ENCODE results near the gene ERP44. TPM values are rescaled to one million over a fixed set of nuclear protein-coding genes. Genes with fewer than 3 reads are reported as not detected.

The ERP44 gene
- total and polyA plus RNA-seq, 2 donors (not counting 3 experiments of a cell fraction or from before 2014, with no cell fraction given): 9.9 to 21.4 TPM

DNA sequence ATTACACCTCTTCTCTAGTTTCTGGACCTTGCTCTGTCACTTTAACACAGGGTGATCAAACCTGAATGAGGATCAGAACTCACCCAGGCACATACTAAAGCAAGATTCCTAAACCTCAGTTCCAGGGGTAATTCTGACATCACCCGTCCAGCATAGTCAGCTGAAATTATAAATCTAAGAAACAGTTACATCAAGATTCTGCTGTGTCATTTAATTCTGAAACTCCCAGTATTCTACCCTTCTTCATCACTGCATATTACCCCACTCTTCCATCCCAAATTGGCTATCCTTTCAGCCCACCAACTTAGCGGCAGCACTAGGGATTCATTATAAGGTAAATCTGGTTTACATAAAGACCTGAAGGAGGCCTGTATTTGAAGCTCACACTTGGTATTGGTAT lies 128.3 kb downstream of the ERP44 start:
- no peaks in the 10 kb centered on the region for H3K79me2 ChIP-seq (ENCODE audit: control insufficient read depth, insufficient read depth, low read length)
- H3K27me3 ChIP-seq (ENCODE audit: control insufficient read depth in 2 of 2, insufficient read depth in 2 of 2, low read length in 2 of 2): no peaks in the 10 kb centered on the region
- intact Hi-C loops (cut with micrococcal nuclease) (no loop called here), dilution Hi-C loops (cut with MboI; ENCODE audit: extremely low pct_ligation_motif_present, low sequenced_read_pairs) (no loop called here)
- no peak overlapping the region for H3K4me3 ChIP-seq (replicated peaks in 1 of 3; ENCODE audit: insufficient read depth in 1 of 3, low read depth in 1 of 3, low read length in 3 of 3)
- H2AFZ ChIP-seq (ENCODE audit: low read depth, low read length): no peak overlapping the region
- TF ChIP-seq POLR2AphosphoS5 (IDR thresholded peaks at IDR 0.05; ENCODE audit: insufficient read depth, low read depth, low read length) (no peak), FOS (IDR thresholded peaks at IDR 0.05; ENCODE audit: borderline replicate concordance, insufficient read depth, low read length) (no peak), POLR2A (IDR thresholded peaks at IDR 0.05; ENCODE audit: low read depth, low read length) (no peak), EZH2 (IDR thresholded peaks at IDR 0.05; ENCODE audit: borderline replicate concordance, low read depth, low read length, severe bottlenecking) (no peak), MYC (IDR thresholded peaks at IDR 0.05; ENCODE audit: low read depth, low read length) (no peak), GATA2 (IDR thresholded peaks at IDR 0.05; ENCODE audit: insufficient read depth, insufficient read length, low read depth, low read length) (no peak), CTCF (IDR thresholded peaks at IDR 0.05; ENCODE audit: extremely low read depth in 1 of 2, insufficient read depth in 1 of 2, low read depth in 1 of 2, low read length in 2 of 2) (no peak), MAX (IDR thresholded peaks at IDR 0.05; ENCODE audit: insufficient read depth, insufficient read length) (no peak), JUN (IDR thresholded peaks at IDR 0.05; ENCODE audit: borderline replicate concordance, insufficient read depth, insufficient read length, low read depth) (no peak)
- no peak overlapping the region for H3K4me2 ChIP-seq (ENCODE audit: insufficient read depth, low read length)
- FAIRE-seq: no peak
- no peak overlapping the region for H3K27ac ChIP-seq (ENCODE audit: insufficient read depth, low read depth, low read length)
- no peaks in the 10 kb centered on the region for H3K9me1 ChIP-seq (replicated peaks; ENCODE audit: control insufficient read depth, extremely low read depth, insufficient read depth, low read length)
- DNase-seq (ENCODE audit: low read depth, low spot score): no peak
- ChIA-PET CTCF (no interaction called here), POLR2A (no interaction called here)
- H3K9me3 ChIP-seq (replicated peaks; ENCODE audit: control insufficient read depth, insufficient read depth, low read length): no peaks in the 10 kb centered on the region
- H3K36me3 ChIP-seq (ENCODE audit: control insufficient read depth in 2 of 2, extremely low read depth in 1 of 2, insufficient read depth in 2 of 2, low read length in 2 of 2): no peaks in the 10 kb centered on the region
- H4K20me1 ChIP-seq (replicated peaks; ENCODE audit: control insufficient read depth, extremely low read depth, insufficient read depth, low read length): no peaks in the 10 kb centered on the region
- H3K4me1 ChIP-seq (ENCODE audit: control insufficient read depth, extremely low read depth, insufficient read depth, low read length): peaks cover 6% of the 10 kb centered on the region
- H3K9ac ChIP-seq (replicated peaks; ENCODE audit: extremely low read depth, insufficient read depth, low read length): no peak overlapping the region
- BruUV-seq (replicated peaks): no TSS peak

Data from endothelial cell of umbilical vein (primary cell).